Choroid plexus epithelial cell (primary cell): ENCODE data around the gene SULT1C4.

Experiments used
- DNase-seq: peaks from one replicate; pipeline ENCODE4 v3.0.0-alpha.2; 2010; ENCODE audit warnings: low read depth
- H3K4me3 ChIP-seq: 2 replicates; pipeline ENCODE4 v1.5.1; 2011; ENCODE audit warnings: low read depth, mild to moderate bottlenecking, control low read depth, low read length, moderate library complexity
- TF ChIP-seq, protein P1 (sequence below): conservative IDR thresholded peaks from 2 replicates; pipeline ENCODE4 v1.5.1; 2011; ENCODE audit warnings: low read depth, mild to moderate bottlenecking, control low read depth, inconsistent platforms, low read length, moderate library complexity

The SULT1C4 gene

DNA sequence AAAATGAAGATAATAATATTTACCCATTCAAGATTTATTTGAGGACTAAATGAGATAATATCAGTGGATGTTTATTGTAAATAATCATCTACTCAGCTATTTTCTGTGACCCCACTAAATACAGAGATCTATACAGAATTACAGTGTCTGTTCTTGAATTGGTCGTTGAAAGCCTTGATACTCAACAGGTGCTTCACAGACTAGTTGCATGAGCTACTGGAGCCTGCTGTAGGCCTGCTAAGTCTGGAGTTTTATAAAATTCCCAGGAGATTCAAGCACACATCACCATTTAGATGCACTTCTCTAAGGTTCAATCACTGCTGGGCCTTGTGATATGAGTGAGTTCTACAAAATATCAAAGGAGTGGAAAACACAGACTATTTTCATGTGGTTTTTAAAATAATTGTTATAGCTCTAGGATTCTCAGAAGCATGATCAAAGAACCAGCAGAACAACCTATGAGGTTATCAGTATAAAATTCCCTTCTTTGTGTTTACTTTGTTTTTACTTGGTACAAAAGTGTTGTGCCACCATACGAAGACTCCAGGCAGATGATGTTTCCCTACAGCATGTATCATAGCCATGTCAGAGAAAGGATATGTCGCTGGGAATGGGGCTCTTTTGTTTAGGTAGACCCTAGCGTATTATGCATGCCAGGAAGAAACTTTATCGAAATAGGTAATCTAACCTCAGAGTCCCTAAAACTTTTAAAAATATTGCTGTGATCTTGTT lies 7.1 kb downstream of the SULT1C4 start:
- peak; percentile 39 for DNase-seq
- H3K4me3 ChIP-seq: no peak overlapping the region
- TF ChIP-seq, protein P1, sequence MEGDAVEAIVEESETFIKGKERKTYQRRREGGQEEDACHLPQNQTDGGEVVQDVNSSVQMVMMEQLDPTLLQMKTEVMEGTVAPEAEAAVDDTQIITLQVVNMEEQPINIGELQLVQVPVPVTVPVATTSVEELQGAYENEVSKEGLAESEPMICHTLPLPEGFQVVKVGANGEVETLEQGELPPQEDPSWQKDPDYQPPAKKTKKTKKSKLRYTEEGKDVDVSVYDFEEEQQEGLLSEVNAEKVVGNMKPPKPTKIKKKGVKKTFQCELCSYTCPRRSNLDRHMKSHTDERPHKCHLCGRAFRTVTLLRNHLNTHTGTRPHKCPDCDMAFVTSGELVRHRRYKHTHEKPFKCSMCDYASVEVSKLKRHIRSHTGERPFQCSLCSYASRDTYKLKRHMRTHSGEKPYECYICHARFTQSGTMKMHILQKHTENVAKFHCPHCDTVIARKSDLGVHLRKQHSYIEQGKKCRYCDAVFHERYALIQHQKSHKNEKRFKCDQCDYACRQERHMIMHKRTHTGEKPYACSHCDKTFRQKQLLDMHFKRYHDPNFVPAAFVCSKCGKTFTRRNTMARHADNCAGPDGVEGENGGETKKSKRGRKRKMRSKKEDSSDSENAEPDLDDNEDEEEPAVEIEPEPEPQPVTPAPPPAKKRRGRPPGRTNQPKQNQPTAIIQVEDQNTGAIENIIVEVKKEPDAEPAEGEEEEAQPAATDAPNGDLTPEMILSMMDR: no peak

DNA sequence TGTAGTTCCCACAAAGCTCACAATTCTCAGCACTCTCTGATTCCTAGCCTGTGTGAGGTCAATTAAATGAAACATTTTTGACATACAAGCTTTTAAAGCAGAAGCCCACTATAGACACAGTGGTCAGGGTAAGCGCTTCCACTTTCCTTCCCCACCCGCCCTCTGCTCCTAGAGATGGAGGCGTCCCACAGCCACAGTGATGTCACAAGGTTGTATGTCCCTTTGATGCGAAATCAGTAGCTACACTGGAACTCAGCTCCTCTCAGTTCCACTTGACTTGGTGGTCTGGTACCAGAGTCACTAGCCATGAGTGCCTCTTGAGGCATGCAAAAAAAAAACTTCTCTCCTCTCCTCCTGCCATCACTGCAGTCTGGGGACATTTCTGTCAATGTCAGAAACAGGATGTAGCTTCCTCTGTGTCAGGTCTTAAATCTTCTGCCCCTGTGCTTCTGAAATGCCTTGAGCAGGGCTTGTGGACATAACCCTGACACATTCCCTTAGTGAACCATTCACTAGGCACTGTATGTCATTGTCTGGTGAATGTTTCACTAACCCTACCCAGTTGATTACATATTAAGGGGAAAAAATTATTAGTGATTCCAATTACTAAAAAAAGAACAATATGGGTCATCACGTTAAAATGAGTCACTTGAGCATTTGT lies 7.8 kb downstream of the SULT1C4 start:
- no peak overlapping the region for H3K4me3 ChIP-seq
- TF ChIP-seq, protein P1: no peak
- DNase-seq: no peak

DNA sequence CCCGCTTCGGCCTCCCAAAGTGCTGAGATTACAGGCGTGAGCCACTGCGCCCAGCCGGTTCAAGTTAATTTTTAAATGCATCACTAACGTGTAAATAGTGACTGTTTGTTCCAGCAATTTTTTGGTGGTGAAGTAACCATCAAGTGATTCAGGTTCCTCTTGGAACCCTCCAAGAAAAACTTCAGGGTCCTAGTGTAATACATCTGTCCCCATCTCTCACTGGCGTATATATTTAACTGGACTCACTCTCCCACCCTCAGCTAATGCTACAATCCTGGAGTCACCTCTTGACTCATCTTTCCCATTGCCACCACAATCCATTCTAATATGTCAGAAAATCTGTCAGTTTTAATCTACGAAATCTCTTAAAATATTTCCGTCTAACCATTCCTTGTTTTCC lies 10.3 kb downstream of the SULT1C4 start:
- TF ChIP-seq, protein P1: no peak
- no peak overlapping the region for H3K4me3 ChIP-seq
- no peak for DNase-seq

DNA sequence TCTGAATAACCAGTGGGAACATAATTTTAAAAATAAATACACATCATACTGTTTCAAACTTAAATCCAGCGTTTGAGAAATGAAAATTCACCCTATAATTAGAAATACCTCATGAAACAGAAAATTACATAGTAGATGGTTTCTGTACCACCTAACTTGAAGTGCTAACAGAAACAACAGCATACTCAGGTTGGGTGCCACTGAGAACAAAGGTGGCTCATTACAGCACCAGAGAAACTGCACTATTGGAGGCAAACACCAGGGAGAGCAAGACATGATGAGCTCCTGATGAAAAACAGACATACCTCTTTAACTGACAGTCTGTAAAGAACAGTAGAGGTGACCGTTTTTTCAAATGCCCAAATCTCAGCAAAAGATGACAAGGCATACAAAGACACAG lies 12.6 kb downstream of the SULT1C4 start:
- TF ChIP-seq, protein P1: no peak
- no peak for DNase-seq
- no peak overlapping the region for H3K4me3 ChIP-seq

DNA sequence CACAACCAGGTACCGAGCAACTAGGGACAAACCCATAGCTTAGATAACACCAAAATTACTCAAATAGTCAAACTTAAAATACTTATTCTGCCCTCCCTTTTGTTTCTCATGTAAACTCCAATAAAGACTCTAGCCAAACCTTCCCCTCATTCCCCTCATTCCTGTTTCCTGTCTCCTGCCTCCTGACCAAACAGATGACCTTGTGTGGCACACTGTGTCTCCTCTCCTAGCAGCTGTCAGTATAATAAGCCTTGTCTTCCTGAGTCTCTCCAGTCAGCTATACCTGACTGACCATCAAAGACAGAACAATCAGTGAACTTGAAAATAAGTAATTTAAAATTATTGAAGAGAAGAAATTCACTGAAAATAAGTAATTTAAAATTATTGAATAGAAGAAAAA lies 14.3 kb downstream of the SULT1C4 start:
- TF ChIP-seq, protein P1: no peak
- no peak for DNase-seq
- H3K4me3 ChIP-seq: no peak overlapping the region

DNA sequence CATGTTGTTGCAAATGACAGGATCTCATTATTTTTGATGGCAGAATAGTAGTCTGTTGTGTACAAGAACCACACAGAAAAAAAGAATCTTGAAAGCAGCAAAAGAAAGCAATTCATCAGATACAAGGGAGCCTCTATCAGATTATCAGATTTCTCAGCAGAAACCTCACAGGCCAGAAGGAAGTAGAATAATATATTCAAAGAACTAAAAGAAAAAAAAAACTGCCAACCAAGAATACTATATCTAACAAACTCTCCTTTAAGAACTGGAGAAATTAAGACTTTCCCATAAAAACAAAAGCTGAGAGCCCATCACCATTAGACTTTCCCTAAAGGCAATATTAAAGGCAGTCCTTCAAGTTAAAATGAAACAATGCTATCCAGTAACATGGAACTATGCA lies 15.4 kb downstream of the SULT1C4 start:
- TF ChIP-seq, protein P1: no peak
- no peak overlapping the region for H3K4me3 ChIP-seq
- DNase-seq: no peak

DNA sequence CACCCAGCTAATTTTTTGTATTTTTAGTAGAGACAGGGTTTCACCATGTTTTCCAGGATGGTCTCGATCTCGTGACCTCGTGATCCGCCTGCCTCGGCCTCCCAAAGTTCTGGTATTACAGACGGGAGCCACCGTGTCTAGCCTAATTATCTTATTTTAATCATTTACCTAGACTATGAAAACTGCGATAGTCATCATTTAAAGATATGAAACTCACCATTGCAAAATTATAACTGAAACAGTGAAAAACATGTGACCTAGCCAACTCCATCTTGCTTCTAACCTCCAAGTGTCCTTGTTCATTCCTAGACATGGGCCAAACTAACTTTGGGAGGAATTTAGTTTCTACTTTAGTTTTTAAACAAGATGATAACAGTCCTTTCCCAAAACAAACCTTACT lies 17.4 kb downstream of the SULT1C4 start:
- H3K4me3 ChIP-seq: no peak overlapping the region
- TF ChIP-seq, protein P1: no peak
- no peak for DNase-seq
